MCF 10A (cell line): ENCODE measurements around the gene ASPHD2. TPM values are rescaled to one million over a fixed set of nuclear protein-coding genes. Genes with fewer than 3 reads are reported as not detected.

ENCODE experiments used
- BruUV-seq: library from RNA; stranded (reverse); fragments of 400-500 nt; replicated peaks from 2 replicates; lab custom pipeline; 2021; lab: Mats Ljungman, UMichigan
- CTCF ChIA-PET: fragments of 300-600 bp; sonication (Branson Sonifier 250); formaldehyde crosslinking; extraction: SDS; loops from one replicate; lab custom pipeline; 2021; ENCODE audit warnings: antibody characterized with exemption, inconsistent platforms; lab: Yijun Ruan, JAX
- POLR2A ChIA-PET: fragments of 300-600, 350-650 bp; sonication (Branson Sonifier 250); formaldehyde crosslinking; extraction: SDS; loops from one replicate; lab custom pipeline; 2020; ENCODE audit warnings: antibody characterized with exemption, inconsistent platforms; lab: Yijun Ruan, JAX
- DNase-seq: peaks from one replicate; pipeline ENCODE4 v3.0.0-alpha.2; 2018; ENCODE audit not compliant: unreplicated experiment
- H3K27ac Mint-ChIP-seq: one replicate; pipeline ENCODE4 v1.8.0; 2022; ENCODE audit warnings: mild to moderate bottlenecking, low read depth, mixed read lengths; ENCODE audit not compliant: unreplicated experiment
- H3K27me3 Mint-ChIP-seq: one replicate; pipeline ENCODE4 v1.8.0; 2022; ENCODE audit warnings: mixed read lengths; ENCODE audit not compliant: insufficient read depth, unreplicated experiment
- H3K36me3 Mint-ChIP-seq: one replicate; pipeline ENCODE4 v1.8.0; 2022; ENCODE audit warnings: mild to moderate bottlenecking, moderate library complexity, mixed read lengths; ENCODE audit not compliant: insufficient read depth, unreplicated experiment
- H3K4me1 Mint-ChIP-seq: one replicate; pipeline ENCODE4 v1.8.0; 2022; ENCODE audit warnings: mixed read lengths; ENCODE audit not compliant: insufficient read depth, unreplicated experiment
- H3K4me3 Mint-ChIP-seq: one replicate; pipeline ENCODE4 v1.8.0; 2022; ENCODE audit warnings: mild to moderate bottlenecking, moderate library complexity, mixed read lengths; ENCODE audit not compliant: unreplicated experiment
- H3K9me3 Mint-ChIP-seq: one replicate; pipeline ENCODE4 v1.8.0; 2022; ENCODE audit warnings: mixed read lengths; ENCODE audit not compliant: unreplicated experiment
- CTCF ChIP-seq: fragments of 200-600 bp; IDR thresholded peaks from one replicate; pipeline ENCODE4 v1.8.0; 2022; ENCODE audit warnings: antibody characterized with exemption, mild to moderate bottlenecking; ENCODE audit not compliant: unreplicated experiment
- intact Hi-C: fragments of 100-400 bp; cut with micrococcal nuclease; formaldehyde crosslinking; loops from 2 replicates; pipeline ENCODE4 v1.14.1; 2022
- total RNA-seq: library from RNA; stranded (reverse); gene quantifications from 2 replicates; pipeline ENCODE4 v1.2.3, GENCODE V29; 2022

The ASPHD2 gene
- total RNA-seq, 1 experiment from 2014 or later, result 4.8 TPM

GRCh38 chr22:26431261-26431995, 2.4 kb downstream of the ASPHD2 start:
- intact Hi-C loops, result no loop called here
- BruUV-seq, result TSS peak; percentile 15
- Mint-ChIP-seq H3K27ac (no peak overlapping the region), H3K4me1 (peaks cover 15% of the 10 kb centered on the region), H3K36me3 (peaks cover 8% of the 10 kb centered on the region), H3K9me3 (no peaks in the 10 kb centered on the region), H3K4me3 (no peak overlapping the region), H3K27me3 (peaks cover 9% of the 10 kb centered on the region)
- POLR2A ChIA-PET, result interaction anchor here (2.1 kb wide), 1 partner anchor 15 kb away, joined by 12 read pairs; no protein-coding TSS in a partner anchor
- DNase-seq, result no peak
- no peak for TF ChIP-seq CTCF
- CTCF ChIA-PET, result interaction anchor here (0.7 to 2.0 kb wide), 4 partner anchors 30 to 668 kb away, joined by 3 to 11 read pairs (median 9); no protein-coding TSS in a partner anchor

DNA sequence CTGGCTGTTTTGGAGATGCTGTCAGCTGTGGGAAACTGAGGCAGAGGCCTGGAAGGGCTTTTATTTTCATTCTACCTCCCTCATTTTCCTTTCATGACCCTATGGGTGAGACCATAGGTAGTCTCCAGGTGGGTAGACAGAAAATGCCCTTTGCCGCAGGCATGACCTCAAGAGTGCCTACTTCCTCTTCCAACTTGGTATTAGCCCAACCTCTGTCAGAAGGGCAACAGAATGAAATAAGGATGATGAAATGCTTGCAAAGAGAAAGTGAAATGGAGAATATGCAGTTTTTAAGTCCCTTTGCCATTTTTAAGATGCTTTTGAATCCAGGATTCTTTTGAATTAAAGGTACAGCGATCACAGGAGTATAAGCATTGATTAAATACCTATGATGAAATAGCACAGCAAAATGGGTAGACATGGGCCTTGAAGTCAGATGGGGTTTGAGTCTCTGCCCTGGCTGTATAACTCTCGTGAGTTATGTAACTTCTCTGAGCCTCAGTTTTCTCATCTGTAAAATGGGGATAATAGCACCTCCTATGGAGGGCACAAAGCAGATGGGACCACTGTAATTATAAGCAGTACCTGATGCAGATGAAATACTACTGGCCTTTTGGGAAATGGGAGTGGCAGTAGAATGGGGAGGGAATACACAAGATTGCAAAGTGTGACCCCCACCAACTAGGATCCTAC, 3.7 kb downstream of the ASPHD2 start:
- peaks cover 8% of the 10 kb centered on the region for H3K36me3 Mint-ChIP-seq
- H3K27ac Mint-ChIP-seq, result no peak overlapping the region
- H3K9me3 Mint-ChIP-seq, result no peaks in the 10 kb centered on the region
- intact Hi-C loops, result no loop called here
- no peak for TF ChIP-seq CTCF
- no peak overlapping the region for H3K4me3 Mint-ChIP-seq
- no peak for DNase-seq
- CTCF ChIA-PET, result no interaction called here
- BruUV-seq, result no TSS peak
- H3K27me3 Mint-ChIP-seq, result no peaks in the 10 kb centered on the region
- H3K4me1 Mint-ChIP-seq, result peaks cover 9% of the 10 kb centered on the region
- POLR2A ChIA-PET, result no interaction called here

DNA sequence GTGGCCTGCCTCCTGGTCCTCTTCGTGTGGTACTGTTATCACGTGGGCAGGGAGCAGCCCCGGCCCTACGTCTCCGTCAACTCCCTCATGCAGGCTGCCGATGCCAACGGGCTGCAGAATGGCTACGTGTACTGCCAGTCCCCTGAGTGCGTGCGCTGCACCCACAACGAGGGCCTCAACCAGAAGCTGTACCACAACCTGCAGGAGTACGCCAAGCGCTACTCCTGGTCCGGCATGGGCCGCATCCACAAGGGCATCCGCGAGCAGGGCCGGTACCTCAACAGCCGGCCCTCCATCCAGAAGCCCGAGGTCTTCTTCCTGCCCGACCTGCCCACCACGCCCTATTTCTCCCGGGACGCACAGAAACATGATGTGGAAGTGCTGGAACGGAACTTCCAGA, 4.7 kb downstream of the ASPHD2 start:
- no TSS peak for BruUV-seq
- POLR2A ChIA-PET, result no interaction called here
- CTCF ChIA-PET, result no interaction called here
- no peak for DNase-seq
- Mint-ChIP-seq H3K27me3 (no peaks in the 10 kb centered on the region), H3K4me1 (peaks cover 1% of the 10 kb centered on the region), H3K9me3 (no peaks in the 10 kb centered on the region), H3K27ac (no peak overlapping the region), H3K4me3 (no peak overlapping the region), H3K36me3 (peaks cover 8% of the 10 kb centered on the region)
- no peak for TF ChIP-seq CTCF
- intact Hi-C loops, result no loop called here

GRCh38 chr22:26435327-26436093, 6.5 kb downstream of the ASPHD2 start:
- BruUV-seq, result no TSS peak

More at GRCh38 chr22:26435327-26436093, 6.5 kb downstream of the ASPHD2 start:
- Mint-ChIP-seq H3K4me1 (no peaks in the 10 kb centered on the region), H3K27ac (no peak overlapping the region), H3K27me3 (no peaks in the 10 kb centered on the region), H3K36me3 (peaks cover 8% of the 10 kb centered on the region), H3K9me3 (no peaks in the 10 kb centered on the region), H3K4me3 (no peak overlapping the region)
- CTCF ChIA-PET, result interaction anchor here (0.6 to 2.0 kb wide), 2 partner anchors 26 to 124 kb away, joined by 3 to 12 read pairs; no protein-coding TSS in a partner anchor
- DNase-seq, result no peak
- TF ChIP-seq CTCF, result no peak
- intact Hi-C loops, result no loop called here
- POLR2A ChIA-PET, result no interaction called here
